CD4-positive, alpha-beta T cell (primary cell): ENCODE data around the gene RASSF10. TPM values are rescaled to one million over a fixed set of nuclear protein-coding genes. Genes with fewer than 3 reads are reported as not detected.

Source experiments
- ATAC-seq: fragments of 200-7000 bp; cut with Tn5 transposase; one replicate; pipeline ENCODE4 v1.10.0; 2022; ENCODE audit warnings: mild to moderate bottlenecking; ENCODE audit not compliant: poor library complexity
- CTCF ChIA-PET: fragments of 350-600 bp; sonication (Branson Sonifier 250); formaldehyde crosslinking; loops from one replicate; lab custom pipeline; 2021; ENCODE audit warnings: antibody characterized with exemption, inconsistent platforms; lab: Charles Lee
- POLR2A ChIA-PET: fragments of 350-600 bp; sonication (Branson Sonifier 250); formaldehyde crosslinking; loops from one replicate; lab custom pipeline; 2021; ENCODE audit warnings: antibody characterized with exemption, inconsistent platforms; lab: Charles Lee
- DNase-seq, 14 experiments: peaks; one replicate each; pipeline ENCODE4 v3.0.0-alpha.2; 2013 to 2020; ENCODE audit warnings: mixed read lengths in 2 of 14
- H3K27ac ChIP-seq, 2 donors: one replicate each; pipeline versions ENCODE4 v1.5.1 to v1.7.0; 2013; ENCODE audit warnings: low read length in 2 of 2, low read depth in 1 of 2, mild to moderate bottlenecking in 1 of 2
- H3K27me3 ChIP-seq, 2 experiments: 1 replicate in 1 of 2; 2 replicates in 1 of 2; pipeline versions ENCODE4 v1.6.1 to v1.7.0; 2013; ENCODE audit warnings: low read length in 2 of 2, control low read depth in 1 of 2, mild to moderate bottlenecking in 1 of 2, moderate library complexity in 1 of 2; ENCODE audit not compliant: insufficient read depth in 2 of 2, control insufficient read depth in 1 of 2
- H3K36me3 ChIP-seq: one replicate; pipeline ENCODE4 v1.6.1; 2013; ENCODE audit warnings: low read length, control low read depth; ENCODE audit not compliant: insufficient read depth
- H3K4me1 ChIP-seq: one replicate; pipeline ENCODE4 v1.6.1; 2013; ENCODE audit warnings: low read length, control low read depth; ENCODE audit not compliant: insufficient read depth
- H3K4me3 ChIP-seq: one replicate; pipeline ENCODE4 v1.5.1; 2013; ENCODE audit warnings: mild to moderate bottlenecking, low read length, moderate library complexity
- H3K9me3 ChIP-seq, 2 experiments: 1 replicate in 1 of 2; 2 replicates in 1 of 2; pipeline versions ENCODE4 v1.6.1 to v1.7.0; 2013; ENCODE audit warnings: low read length in 2 of 2, mild to moderate bottlenecking in 2 of 2, control low read depth in 1 of 2, moderate library complexity in 1 of 2; ENCODE audit not compliant: control insufficient read depth in 1 of 2, insufficient read depth in 1 of 2
- H3K27ac Mint-ChIP-seq: one replicate; pipeline ENCODE4 v1.8.0; 2020; ENCODE audit warnings: mixed read lengths
- H3K27me3 Mint-ChIP-seq: one replicate; pipeline ENCODE4 v1.8.0; 2021; ENCODE audit warnings: mixed read lengths
- H3K36me3 Mint-ChIP-seq: one replicate; pipeline ENCODE4 v1.8.0; 2021; ENCODE audit warnings: low read depth, mixed read lengths
- H3K4me1 Mint-ChIP-seq: one replicate; pipeline ENCODE4 v1.8.0; 2021; ENCODE audit warnings: low read depth, mixed read lengths
- H3K4me3 Mint-ChIP-seq: one replicate; pipeline ENCODE4 v1.8.0; 2020; ENCODE audit warnings: mild to moderate bottlenecking, mixed read lengths
- H3K9me3 Mint-ChIP-seq: one replicate; pipeline ENCODE4 v1.8.0; 2020; ENCODE audit warnings: mixed read lengths
- intact Hi-C, 2 experiments: fragments of 100-400 bp; cut with DNase I in 1 of 2; cut with micrococcal nuclease in 1 of 2; formaldehyde crosslinking; loops; one replicate each; pipeline versions ENCODE4 v1.15.1 to v1.9.0; 2023 to 2025; cut with DNase I, micrococcal nuclease
- total RNA-seq, 174 experiments: library from RNA in 2 of 174; stranded (reverse) in 2 of 174; gene quantifications; one replicate each; pipeline ENCODE4 v1.2.3 and lab custom pipeline; 2021 to 2026
- TF ChIP-seq, protein P1 (sequence below): fragments of 200-600 bp; IDR thresholded peaks from one replicate; pipeline ENCODE4 v1.8.0; 2022; ENCODE audit warnings: antibody characterized with exemption, mild to moderate bottlenecking

The RASSF10 gene
- total RNA-seq, 2 experiments from 2014 or later: not detected

DNA sequence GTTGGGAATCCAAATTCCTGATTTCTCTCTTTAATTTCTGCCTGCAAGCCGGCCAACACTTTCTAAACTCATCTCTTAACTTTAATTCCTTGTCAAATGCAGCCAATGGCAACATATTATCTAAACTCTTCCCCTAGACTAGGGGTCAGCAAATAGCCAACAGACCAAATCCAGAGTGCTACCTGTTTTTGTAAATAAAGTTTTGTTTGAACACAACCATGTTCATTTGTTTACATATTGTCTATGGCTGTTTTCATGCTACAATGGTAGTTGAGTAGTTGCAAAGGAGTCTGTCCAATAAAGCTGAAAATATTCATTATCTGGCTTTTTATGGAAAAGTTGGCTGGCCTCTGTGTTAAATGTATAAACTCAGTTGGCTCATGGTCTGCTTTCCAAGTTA, 37.2 kb upstream of the RASSF10 start:
- Mint-ChIP-seq H3K27ac (no peak overlapping the region), H3K36me3 (no peaks in the 10 kb centered on the region), H3K4me3 (no peak overlapping the region), H3K27me3 (peaks cover 6% of the 10 kb centered on the region), H3K9me3 (no peaks in the 10 kb centered on the region), H3K4me1 (no peaks in the 10 kb centered on the region)
- ATAC-seq (no peak), DNase-seq (no peak)
- no peaks in the 10 kb centered on the region for H3K4me1 ChIP-seq
- TF ChIP-seq, protein P1, sequence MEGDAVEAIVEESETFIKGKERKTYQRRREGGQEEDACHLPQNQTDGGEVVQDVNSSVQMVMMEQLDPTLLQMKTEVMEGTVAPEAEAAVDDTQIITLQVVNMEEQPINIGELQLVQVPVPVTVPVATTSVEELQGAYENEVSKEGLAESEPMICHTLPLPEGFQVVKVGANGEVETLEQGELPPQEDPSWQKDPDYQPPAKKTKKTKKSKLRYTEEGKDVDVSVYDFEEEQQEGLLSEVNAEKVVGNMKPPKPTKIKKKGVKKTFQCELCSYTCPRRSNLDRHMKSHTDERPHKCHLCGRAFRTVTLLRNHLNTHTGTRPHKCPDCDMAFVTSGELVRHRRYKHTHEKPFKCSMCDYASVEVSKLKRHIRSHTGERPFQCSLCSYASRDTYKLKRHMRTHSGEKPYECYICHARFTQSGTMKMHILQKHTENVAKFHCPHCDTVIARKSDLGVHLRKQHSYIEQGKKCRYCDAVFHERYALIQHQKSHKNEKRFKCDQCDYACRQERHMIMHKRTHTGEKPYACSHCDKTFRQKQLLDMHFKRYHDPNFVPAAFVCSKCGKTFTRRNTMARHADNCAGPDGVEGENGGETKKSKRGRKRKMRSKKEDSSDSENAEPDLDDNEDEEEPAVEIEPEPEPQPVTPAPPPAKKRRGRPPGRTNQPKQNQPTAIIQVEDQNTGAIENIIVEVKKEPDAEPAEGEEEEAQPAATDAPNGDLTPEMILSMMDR: no peak
- intact Hi-C loops: no loop called here
- POLR2A ChIA-PET: no interaction called here
- no peaks in the 10 kb centered on the region for H3K36me3 ChIP-seq
- peaks cover 3 to 6% of the 10 kb centered on the region in 2 experiments for H3K27me3 ChIP-seq
- H3K9me3 ChIP-seq: no peaks in the 10 kb centered on the region
- CTCF ChIA-PET: no interaction called here
- no peak overlapping the region for H3K27ac ChIP-seq
- H3K4me3 ChIP-seq: no peak overlapping the region

DNA sequence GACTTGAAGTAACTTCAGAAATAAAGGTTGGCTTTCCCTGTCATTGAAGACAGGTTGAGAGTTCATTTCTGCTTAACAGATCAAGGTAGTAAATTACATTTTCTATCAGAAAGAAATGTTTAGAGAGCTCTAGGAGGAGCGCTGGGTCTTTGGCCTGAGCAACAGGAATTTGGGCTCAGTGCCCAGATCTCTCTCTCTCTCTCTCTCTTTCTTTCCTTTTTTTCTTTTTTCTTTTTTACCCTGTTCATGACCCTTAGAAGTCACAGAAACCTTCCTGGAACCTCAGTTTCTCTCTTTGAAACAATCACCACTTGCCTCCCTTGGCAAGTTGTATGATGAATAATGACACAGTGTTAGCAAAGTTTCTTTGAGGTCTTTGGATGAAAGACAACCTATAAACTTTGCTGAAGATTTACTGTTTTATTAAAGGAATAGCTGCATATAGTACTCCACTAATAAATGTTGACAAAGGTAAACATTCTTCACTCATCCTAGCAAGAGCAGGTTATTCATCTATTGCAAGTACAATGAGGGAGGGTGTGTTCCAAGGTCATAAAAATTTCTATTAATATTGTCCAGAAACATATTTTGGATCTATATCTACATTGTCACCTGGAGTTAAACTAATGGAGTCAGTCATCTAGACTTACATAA, 35.5 kb upstream of the RASSF10 start:
- H3K4me1 Mint-ChIP-seq: no peaks in the 10 kb centered on the region
- peaks cover 0 to 6% of the 10 kb centered on the region in 2 experiments for H3K27me3 ChIP-seq
- POLR2A ChIA-PET: no interaction called here
- no peak overlapping the region for H3K27ac Mint-ChIP-seq
- ATAC-seq (no peak), DNase-seq (no peak)
- TF ChIP-seq, protein P1: no peak
- CTCF ChIA-PET: interaction anchor here (0.9 kb wide), 2 partner anchors 10 to 11 kb away, joined by 3 to 4 read pairs; no protein-coding TSS in a partner anchor
- no peaks in the 10 kb centered on the region for H3K36me3 Mint-ChIP-seq
- no peaks in the 10 kb centered on the region for H3K36me3 ChIP-seq
- H3K4me3 ChIP-seq: no peak overlapping the region
- intact Hi-C loops: no loop called here
- no peaks in the 10 kb centered on the region for H3K9me3 Mint-ChIP-seq
- no peaks in the 10 kb centered on the region for H3K9me3 ChIP-seq
- no peaks in the 10 kb centered on the region for H3K4me1 ChIP-seq
- no peak overlapping the region for H3K4me3 Mint-ChIP-seq
- H3K27ac ChIP-seq: no peak overlapping the region
- peaks cover 5% of the 10 kb centered on the region for H3K27me3 Mint-ChIP-seq

DNA sequence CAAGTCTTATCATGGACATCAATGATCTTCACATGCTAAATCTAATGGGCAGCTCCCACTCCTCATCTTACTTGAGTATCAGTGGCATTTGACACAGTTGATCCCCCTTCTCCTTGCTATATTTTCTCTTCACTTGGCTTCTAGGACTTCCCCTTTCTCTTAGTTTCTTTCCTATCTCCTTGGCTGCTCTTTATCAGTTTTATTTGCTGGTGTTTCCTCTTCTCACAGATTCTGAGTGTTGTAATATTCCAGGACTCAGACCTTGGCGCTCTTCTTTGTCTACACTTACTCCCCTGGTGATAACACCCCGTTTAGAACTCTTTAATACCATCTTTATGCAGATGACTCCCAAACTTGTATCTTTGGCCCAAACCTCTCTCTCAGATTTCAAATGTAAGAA, 33.9 kb upstream of the RASSF10 start:
- ATAC-seq: no peak
- TF ChIP-seq, protein P1: no peak
- Histone ChIP-seq H3K4me1 (no peaks in the 10 kb centered on the region), H3K27ac (no peak overlapping the region), H3K27me3 (peaks cover 0 to 6% of the 10 kb centered on the region in 2 experiments), H3K36me3 (no peaks in the 10 kb centered on the region), H3K9me3 (no peaks in the 10 kb centered on the region), H3K4me3 (no peak overlapping the region)
- POLR2A ChIA-PET: no interaction called here
- DNase-seq: no peak
- Mint-ChIP-seq H3K36me3 (no peaks in the 10 kb centered on the region), H3K4me1 (no peaks in the 10 kb centered on the region), H3K4me3 (no peak overlapping the region), H3K27me3 (peaks cover 12% of the 10 kb centered on the region), H3K9me3 (no peaks in the 10 kb centered on the region), H3K27ac (no peak overlapping the region)
- intact Hi-C loops: no loop called here
- CTCF ChIA-PET: no interaction called here
